SJCRH30 (cell line): Measurements from ENCODE around the gene RBM4B. TPM values are rescaled to one million over a fixed set of nuclear protein-coding genes. Genes with fewer than 3 reads are reported as not detected.

Source experiments
- DNase-seq, 2 experiments: peaks; one replicate each; pipeline ENCODE4 v3.0.0-alpha.2; 2015 to 2020
- H3K27ac ChIP-seq: fragments of 250-450 bp; sonication (Bioruptor Pico); 2 replicates; pipeline ENCODE4 v1.5.1; 2020; ENCODE audit warnings: mild to moderate bottlenecking, moderate library complexity
- H3K27me3 ChIP-seq: fragments of 250-450 bp; sonication (Bioruptor Pico); 2 replicates; pipeline ENCODE4 v1.5.1; 2020; ENCODE audit warnings: mild to moderate bottlenecking, moderate library complexity
- H3K36me3 ChIP-seq: fragments of 250-450 bp; sonication (Bioruptor Pico); 2 replicates; pipeline ENCODE4 v1.5.1; 2020; ENCODE audit warnings: mild to moderate bottlenecking, moderate library complexity
- H3K4me1 ChIP-seq: fragments of 250-450 bp; sonication (Bioruptor Pico); 2 replicates; pipeline ENCODE4 v1.5.1; 2020; ENCODE audit warnings: mild to moderate bottlenecking, moderate library complexity
- H3K4me3 ChIP-seq: fragments of 250-450 bp; sonication (Bioruptor Pico); 2 replicates; pipeline ENCODE4 v1.5.1; 2020; ENCODE audit warnings: mild to moderate bottlenecking, moderate library complexity
- H3K9me3 ChIP-seq: fragments of 250-450 bp; sonication (Bioruptor Pico); replicated peaks from 2 replicates; pipeline ENCODE4 v1.5.1; 2020; ENCODE audit warnings: mild to moderate bottlenecking, moderate library complexity
- total RNA-seq: library from RNA; depleted of rRNA; stranded (reverse); fragments of >200 nt; shearing (Covaris generic); gene quantifications from 2 replicates; pipeline ENCODE4 v1.2.3, GENCODE V29; 2014

RBM4B gene
- total RNA-seq, 1 experiment from 2014 or later: 23.7 TPM

DNA sequence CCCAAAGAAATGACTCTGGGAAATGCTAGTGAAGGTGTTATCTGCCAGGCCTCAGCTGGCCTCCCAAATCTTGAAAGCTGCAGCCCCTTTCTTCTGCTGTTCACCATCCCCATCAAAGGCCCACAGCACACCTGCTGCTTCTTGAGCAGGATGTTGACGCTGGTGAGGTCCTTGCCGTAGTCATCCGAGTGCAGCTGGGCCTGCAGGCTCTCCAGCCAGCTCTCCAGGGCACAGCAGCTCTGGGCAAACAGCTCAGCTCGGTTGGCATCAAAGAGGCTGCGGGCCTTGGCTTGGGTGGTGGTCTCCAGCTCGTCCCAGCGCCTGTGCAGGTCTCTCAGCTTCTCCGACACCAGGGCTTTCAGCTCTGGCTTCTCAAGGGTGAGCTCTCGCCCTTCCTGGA is 18.5 kb upstream of the RBM4B start:
- Histone ChIP-seq H3K4me3 (no peak overlapping the region), H3K9me3 (no peaks in the 10 kb centered on the region), H3K27ac (no peak overlapping the region), H3K27me3 (no peaks in the 10 kb centered on the region), H3K36me3 (no peaks in the 10 kb centered on the region), H3K4me1 (no peaks in the 10 kb centered on the region)
- no peak for DNase-seq

DNA sequence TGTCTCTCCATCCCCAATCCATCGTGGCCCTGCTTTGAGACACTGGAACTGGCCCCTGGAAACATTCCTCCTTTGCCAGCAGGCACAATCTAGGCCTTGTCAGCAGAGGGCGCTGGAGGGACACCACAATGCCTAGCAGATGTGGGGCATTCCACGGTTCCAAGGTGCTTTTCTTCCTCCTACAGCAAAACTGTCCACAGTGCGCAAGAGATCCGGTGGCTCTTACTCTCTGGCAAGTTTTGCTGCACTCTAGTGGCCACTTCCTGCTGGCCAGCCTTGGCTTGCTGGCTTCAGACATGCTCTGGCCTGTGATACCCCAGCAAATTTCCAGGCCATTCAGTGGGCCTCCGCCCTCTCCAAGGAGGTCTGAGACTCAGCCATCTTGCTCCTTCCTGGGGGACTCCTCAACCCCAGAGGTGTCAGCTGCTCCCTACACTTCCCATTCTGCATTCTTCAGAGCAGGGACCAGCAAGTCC is 17.1 kb upstream of the RBM4B start:
- no peak overlapping the region for H3K27ac ChIP-seq
- H3K9me3 ChIP-seq: no peaks in the 10 kb centered on the region
- H3K36me3 ChIP-seq: no peaks in the 10 kb centered on the region

DNA sequence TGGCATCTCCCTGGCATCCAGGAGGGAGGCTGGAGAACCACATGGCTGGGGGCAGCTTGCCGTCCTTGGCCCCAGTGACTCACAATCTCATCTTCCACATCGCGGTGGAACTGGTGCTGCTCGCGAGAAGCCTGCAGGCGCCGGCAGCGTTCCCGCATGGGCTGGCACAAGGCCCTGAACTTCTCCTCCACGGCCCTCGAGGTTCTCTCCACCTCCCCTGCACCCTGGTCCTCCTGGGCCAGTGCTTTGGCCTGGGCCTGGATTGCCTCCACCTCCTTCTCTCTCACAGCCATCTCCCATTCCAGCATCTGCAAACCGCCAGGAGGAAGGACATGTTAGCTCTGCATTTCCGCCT is 16.3 kb upstream of the RBM4B start:
- no peaks in the 10 kb centered on the region for H3K4me1 ChIP-seq

More for the DNA sequence above, 17.1 kb upstream of the RBM4B start:
- Histone ChIP-seq H3K4me1 (no peaks in the 10 kb centered on the region), H3K4me3 (no peak overlapping the region), H3K27me3 (no peaks in the 10 kb centered on the region)
- peak; percentile 88 to 94 for DNase-seq

DNA sequence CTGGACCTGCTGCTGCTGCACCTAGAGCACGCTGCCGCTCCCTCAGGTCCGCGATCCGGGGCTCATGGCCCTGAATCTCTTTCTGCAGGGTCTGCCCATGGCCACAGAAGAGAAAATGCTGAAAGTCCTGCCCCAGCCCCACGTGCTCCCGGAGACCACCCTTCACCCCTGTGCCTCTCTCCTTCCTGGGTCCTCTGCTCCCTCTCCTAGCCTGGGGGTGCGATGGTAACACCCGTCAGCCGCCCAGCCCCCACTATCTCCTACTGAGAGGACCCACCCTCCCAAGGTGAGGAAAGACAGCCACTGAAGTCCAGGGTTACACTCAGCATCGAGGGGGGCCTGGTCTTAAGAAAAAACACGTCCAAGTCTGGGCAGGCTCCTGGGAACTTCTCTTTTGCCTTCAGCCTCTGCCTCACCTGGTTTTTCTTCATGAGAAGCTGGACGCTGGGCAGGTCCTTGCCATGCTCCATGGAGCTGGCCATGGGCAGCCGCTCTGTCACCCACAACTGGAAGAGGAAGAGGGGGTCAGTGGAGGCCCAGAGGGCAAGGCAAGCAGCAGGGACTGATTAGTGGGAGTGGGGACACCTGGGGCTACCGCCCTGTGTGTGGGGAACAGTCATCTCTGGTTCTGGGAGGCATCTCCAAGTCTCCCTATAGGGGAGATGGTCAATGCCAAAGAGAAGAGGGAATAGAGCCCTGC is 15.8 kb upstream of the RBM4B start:
- Histone ChIP-seq H3K36me3 (no peaks in the 10 kb centered on the region), H3K4me1 (no peaks in the 10 kb centered on the region), H3K4me3 (no peak overlapping the region), H3K9me3 (no peaks in the 10 kb centered on the region), H3K27ac (no peak overlapping the region), H3K27me3 (no peaks in the 10 kb centered on the region)
- no peak for DNase-seq

More for the DNA sequence above, 16.3 kb upstream of the RBM4B start:
- Histone ChIP-seq H3K4me3 (no peak overlapping the region), H3K27ac (no peak overlapping the region), H3K27me3 (no peaks in the 10 kb centered on the region), H3K36me3 (no peaks in the 10 kb centered on the region), H3K9me3 (no peaks in the 10 kb centered on the region)
- DNase-seq: no peak

DNA sequence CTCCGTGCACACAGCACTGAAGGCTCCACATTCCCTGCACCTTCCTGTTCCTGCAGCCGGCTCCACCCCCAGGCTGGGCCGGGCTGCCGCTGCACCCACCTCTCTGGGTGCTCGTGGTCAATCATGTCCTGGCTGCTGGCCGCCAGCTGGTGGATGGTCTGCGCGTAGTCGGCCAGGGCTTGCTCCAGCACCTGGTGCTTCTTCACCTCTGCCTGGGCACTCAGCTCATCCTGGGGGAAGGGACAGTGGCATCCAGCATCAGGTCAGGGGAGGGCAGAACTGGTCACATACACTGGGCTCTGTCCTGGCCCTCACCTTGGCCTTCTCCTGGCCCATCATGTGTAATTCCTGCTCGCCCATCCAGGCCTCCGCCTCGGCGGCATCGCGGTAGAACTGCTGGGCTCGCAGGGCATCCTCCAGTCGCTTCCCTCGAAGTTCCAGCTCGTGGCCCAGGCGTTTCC is 15.2 kb upstream of the RBM4B start:
- no peak overlapping the region for H3K27ac ChIP-seq
- no peaks in the 10 kb centered on the region for H3K27me3 ChIP-seq
- H3K9me3 ChIP-seq: no peaks in the 10 kb centered on the region
- no peaks in the 10 kb centered on the region for H3K4me1 ChIP-seq
- no peaks in the 10 kb centered on the region for H3K36me3 ChIP-seq
- no peak overlapping the region for H3K4me3 ChIP-seq
- DNase-seq: no peak

DNA sequence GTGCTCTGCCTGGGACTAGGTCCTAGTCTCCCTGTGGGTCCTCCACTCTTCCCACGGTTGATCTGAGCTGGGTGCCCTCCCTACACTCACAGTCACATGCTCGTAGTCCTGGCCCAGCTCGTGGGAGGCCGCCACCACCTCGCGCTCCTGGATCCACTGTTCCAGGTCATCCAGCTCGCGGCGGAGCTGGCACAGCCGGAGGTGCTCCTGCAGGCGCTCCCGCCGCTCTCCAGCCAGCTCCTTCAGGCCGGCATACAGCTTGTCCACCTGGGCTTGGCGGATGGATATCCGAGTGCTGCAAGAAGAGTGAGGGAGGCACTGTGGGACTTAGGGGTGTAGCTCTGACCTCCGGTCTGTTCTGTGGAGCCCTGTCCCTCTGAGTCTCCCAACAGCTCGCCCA is 14.8 kb upstream of the RBM4B start:
- H3K27ac ChIP-seq: no peak overlapping the region
- H3K4me3 ChIP-seq: no peak overlapping the region
- no peaks in the 10 kb centered on the region for H3K36me3 ChIP-seq
- DNase-seq: no peak
- no peaks in the 10 kb centered on the region for H3K4me1 ChIP-seq
- H3K27me3 ChIP-seq: no peaks in the 10 kb centered on the region
- H3K9me3 ChIP-seq: no peaks in the 10 kb centered on the region

DNA sequence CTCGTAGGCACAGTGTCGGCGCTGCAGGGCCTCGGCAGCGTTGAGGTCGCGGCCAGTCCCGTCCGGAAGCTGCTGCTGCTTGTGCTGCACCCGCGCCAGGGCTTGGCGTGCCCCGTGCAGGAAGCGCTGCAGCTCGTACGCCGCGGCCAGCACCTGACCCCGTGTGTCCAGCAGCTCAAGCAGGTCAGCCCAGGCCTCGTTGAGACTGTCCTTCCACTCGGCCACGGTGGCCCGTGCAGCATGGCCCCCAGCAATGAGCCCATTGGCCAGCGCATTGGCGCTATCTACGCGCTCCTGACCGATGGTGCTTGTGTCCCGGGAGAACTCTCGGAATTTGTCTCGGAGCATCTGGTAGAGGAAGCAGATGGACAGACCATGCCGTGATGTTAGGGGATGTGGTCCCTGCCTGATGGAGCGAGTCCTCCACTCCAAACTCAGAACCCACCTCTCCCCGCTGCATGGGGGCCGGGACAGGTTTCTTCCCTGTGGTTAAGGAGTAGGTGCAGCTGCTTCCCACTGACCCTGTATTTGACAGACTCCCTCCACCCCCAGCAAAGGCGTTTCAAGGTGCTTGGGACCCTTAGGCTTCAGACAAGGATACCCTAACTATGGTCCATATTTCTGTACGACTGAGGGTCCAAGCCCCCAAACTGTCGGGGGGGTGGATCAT is 13.8 kb upstream of the RBM4B start:
- Histone ChIP-seq H3K9me3 (no peaks in the 10 kb centered on the region), H3K27me3 (no peaks in the 10 kb centered on the region), H3K4me3 (no peak overlapping the region), H3K27ac (no peak overlapping the region), H3K36me3 (no peaks in the 10 kb centered on the region), H3K4me1 (no peaks in the 10 kb centered on the region)
- DNase-seq: no peak

DNA sequence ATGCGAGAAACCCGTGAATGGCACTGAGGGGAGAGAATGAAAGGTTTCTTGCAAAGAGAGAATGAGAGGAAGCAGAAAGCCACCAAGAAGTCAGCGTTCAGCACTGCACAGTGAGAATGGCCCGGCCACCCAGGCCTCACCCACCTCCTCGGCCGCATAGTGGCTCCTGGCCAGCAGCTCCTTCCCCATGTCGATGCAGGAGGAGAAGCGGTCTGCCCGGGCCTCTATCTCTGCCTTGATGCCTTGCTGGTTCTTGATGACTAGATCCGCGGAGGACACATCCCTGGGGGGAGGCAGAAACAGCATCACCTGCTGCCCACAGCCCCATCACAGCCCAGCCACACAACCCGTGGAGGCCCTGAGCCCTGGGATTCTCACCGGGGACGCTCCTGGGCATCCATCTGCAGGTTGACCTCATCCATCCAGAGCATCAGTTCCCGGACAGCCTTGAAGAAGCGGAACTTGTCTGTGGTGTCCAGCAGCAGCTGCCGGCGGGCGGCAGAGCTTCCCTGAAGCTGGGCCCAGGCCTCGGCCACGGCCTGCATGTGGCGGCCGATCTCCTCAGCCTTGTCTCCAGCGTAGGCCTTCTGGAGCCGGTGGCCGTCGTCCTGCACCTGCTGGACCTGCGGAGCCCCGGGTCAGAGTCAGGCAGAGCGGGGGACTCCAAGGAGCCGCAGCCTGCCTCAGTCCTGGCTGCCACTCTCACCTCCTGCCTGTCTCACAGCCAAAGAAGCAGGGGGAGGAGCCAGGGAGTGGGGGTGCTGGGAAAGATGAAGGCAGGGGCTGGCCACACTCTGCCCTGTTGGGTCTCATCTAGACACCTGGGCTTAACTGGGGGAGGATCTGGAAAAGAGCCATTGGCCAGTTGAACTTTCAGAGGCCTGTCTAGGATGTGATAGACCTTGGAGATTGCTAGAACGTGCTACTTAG is 12.2 kb upstream of the RBM4B start:
- Histone ChIP-seq H3K4me3 (no peak overlapping the region), H3K36me3 (no peaks in the 10 kb centered on the region), H3K27me3 (no peaks in the 10 kb centered on the region), H3K4me1 (no peaks in the 10 kb centered on the region), H3K9me3 (no peaks in the 10 kb centered on the region), H3K27ac (no peak overlapping the region)
- no peak for DNase-seq

DNA sequence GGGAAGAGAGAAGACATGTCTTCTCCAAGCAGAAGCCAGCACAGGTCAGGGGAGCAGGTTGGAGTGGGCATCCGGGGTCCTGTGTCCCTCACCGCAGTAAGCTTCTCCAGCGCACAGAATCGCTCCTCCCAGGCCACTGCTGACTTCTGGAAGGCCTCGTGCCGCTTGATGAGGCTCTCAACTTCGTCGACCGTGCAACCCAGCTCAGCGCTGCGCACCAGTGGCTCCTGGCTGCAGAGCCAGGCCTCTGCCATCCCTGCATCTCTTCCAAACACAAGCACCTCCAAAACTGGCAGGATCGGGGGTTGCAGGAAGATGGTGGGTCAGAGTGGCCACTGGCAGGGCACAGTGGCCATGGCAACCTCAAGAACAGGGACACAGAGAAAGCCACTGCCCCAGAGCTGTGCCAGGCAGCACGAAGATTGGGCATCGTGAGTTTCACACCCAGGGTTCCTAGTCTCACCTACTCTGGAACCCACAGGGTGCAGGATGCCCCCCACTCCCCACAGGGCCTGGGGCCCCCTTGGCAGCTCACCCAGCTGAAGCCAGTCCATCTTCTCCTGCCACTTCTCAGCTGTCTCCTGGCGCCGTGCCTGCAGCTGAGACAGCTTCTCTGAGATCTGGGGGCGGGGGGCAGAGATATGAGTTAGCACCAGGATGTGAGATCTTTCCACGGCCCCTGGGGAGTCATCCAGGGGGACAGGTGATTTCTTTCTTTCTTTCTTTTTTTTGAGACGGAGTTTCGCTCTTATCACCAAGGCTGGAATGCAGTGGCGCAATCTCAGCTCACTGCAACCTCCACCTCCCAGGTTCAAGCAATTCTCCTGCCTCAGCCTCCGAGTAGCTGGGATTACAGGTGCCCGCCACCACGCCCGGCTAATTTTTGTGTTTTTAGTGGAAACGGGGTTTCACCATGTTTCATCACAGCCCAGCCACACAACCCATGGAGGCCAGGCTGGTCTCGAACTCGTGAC is 11.2 kb upstream of the RBM4B start:
- DNase-seq: no peak
- H3K4me1 ChIP-seq: no peaks in the 10 kb centered on the region
- H3K4me3 ChIP-seq: no peak overlapping the region
- H3K27ac ChIP-seq: no peak overlapping the region
- no peaks in the 10 kb centered on the region for H3K36me3 ChIP-seq
- H3K9me3 ChIP-seq: no peaks in the 10 kb centered on the region
- H3K27me3 ChIP-seq: no peaks in the 10 kb centered on the region

DNA sequence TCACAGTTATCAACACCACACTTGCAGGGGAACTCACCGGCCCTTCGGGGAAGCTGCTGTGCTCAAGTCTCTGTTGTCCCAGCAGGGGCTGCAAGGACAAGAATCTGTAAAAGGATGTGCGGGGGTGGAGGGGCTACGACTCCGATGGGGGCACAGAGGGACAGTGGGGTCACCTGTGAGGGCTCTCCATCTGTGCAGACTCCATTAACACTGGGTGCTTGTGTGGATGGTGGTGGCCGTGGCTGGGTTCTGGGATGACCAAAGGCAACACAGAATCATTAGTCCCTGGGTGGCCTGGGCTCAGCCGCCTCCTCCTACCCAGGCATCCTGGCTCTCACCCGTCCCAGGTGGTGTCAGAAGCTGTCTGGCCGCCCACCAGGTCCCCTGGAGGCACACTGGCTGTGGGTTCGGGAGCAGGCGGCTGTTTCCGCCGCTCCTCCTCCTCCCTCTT is 10.2 kb upstream of the RBM4B start:
- DNase-seq: no peak
- no peak overlapping the region for H3K4me3 ChIP-seq
- no peaks in the 10 kb centered on the region for H3K4me1 ChIP-seq
- H3K27me3 ChIP-seq: no peaks in the 10 kb centered on the region
- H3K27ac ChIP-seq: no peak overlapping the region
- no peaks in the 10 kb centered on the region for H3K36me3 ChIP-seq
- H3K9me3 ChIP-seq: no peaks in the 10 kb centered on the region

DNA sequence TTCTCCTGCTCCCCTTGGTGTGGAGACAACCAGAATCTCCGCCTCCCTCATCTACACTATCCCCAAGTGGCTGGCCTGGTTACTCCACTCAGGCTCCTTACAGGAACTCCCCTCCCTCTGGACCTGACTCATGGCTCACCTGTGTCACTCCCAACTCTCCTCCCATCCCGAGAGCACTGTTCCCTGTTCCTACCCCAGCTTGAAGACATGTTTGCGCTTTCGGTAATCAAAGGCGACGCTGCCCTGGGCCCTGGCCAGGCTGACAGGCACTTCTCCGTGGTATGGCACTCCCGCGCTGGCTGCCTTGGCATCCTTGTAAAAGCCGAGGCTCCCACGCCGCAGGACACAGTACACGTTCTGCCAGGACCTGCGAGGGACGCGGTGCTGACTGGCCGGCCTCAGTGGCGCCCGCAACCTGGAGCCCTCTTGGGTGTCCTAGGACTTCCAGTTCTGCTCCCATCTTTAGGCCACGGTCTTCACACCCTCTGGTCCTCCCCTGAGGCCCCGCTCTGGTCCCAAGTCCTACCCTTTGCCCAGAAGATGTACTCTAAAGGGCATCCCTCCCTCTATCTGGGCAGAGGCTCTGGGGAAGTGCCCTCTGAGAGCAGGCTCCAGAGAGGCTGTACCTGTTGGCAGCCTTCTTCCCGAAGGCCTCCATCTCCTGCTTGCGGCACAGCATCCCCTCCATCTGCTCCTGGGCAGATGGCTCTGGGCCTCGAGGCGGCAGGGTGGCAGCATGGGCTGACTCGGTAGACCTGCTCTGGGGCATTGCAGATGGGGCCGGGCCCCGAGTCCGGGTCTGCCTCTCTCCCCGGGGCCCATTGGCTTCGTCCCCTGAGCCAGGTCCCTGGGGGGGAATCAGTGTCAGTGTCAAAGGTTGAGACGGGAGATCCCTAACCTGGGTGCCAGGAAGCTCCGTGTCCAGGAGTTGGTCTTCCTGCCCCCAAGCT is 9.4 kb upstream of the RBM4B start:
- H3K4me1 ChIP-seq: no peaks in the 10 kb centered on the region
- H3K9me3 ChIP-seq: no peaks in the 10 kb centered on the region
- H3K4me3 ChIP-seq: no peak overlapping the region
- H3K27me3 ChIP-seq: no peaks in the 10 kb centered on the region
- no peak for DNase-seq
- no peak overlapping the region for H3K27ac ChIP-seq
- no peaks in the 10 kb centered on the region for H3K36me3 ChIP-seq

DNA sequence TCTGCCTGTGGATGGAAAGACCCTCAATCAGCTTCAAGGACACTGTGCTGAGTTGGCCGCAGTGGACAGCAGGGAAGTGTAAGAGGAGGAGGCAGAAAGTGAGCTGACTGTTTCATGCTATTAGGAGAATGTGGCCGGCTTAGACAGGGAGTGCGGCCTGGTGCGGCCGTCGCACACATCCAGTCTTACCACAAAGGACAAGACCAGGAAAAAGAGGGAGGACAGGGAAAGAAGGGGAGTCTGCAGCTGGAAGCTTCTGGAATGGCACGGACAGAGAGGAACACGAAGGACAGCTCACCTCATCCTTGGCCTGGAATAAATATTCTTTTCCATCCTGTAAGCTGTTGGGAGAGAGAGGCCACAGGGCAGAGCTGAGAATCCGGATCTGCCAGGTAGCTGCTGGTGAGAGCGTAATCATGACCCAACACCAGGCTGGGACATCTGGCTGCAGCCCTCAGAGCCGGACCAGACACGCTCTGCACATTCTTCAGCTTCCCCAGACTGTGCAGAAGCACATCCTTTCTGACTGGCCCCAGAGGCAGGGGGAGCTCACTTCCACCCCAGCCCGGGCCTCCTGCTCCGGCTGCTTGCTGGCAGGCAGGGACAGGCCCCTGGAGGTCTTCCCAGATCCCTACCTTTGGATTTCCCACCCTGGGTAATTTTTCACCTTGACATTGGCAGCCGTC is 8.6 kb upstream of the RBM4B start:
- no peaks in the 10 kb centered on the region for H3K27me3 ChIP-seq
- H3K27ac ChIP-seq: no peak overlapping the region
- no peaks in the 10 kb centered on the region for H3K36me3 ChIP-seq
- H3K4me3 ChIP-seq: no peak overlapping the region
- H3K4me1 ChIP-seq: no peaks in the 10 kb centered on the region
- no peaks in the 10 kb centered on the region for H3K9me3 ChIP-seq
- DNase-seq: no peak
